AML-193 (cell line): Measurements from ENCODE around the gene MAN1A2.
A peak's percentile ranks its signal among the peaks of the same experiment; 100 is the strongest.

ENCODE experiments used
- DNase-seq, 2 experiments: peaks; one replicate each; lab custom pipeline; 2025; lab: John Stamatoyannopoulos, UW

Gene MAN1A2

GRCh38 chr1:117359561-117360289 lies 7.5 kb upstream of the MAN1A2 start:
- DNase-seq, result no peak

DNA sequence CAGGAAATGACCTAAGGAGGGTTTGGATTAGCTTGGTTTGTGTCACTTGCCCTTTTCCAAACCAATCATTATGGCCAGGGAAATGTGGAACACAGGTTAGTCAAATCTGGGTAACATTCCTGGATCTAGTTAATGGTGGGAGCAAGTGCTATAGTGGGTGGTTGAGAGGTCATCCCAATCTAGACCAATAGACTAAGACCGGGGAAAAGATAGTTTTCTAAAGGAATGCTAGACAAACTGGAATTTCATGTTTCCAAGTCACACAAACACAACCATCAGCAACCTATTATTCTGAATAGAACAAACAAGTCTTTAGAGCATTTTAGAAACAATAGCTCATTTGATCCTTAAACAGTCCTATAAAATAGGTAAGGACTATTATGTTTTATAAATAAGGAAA lies 4.3 kb upstream of the MAN1A2 start:
- DNase-seq, result no peak

DNA sequence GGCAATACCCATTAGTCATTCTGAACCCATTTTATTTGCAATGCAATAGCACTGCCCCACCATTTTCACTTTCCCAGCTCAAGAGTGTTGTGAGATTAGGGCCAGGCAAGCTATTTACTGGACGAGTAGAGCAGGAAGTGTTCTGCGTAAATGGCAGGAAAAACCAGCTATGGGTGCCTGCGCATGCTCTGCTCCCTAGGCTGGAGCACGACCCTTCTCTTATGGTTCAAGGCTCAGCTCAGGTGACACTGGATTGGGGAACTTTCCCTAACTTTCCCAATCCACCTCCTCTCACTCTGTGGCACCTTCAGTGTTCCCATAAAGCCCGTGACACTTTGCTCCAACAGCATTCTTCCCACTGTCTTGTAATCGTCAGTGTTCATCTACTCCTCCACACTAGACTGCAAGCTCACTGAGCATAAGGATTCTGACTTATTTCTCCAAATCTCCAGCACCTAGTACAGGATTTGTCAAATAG lies 3.6 kb upstream of the MAN1A2 start:
- no peak for DNase-seq

DNA sequence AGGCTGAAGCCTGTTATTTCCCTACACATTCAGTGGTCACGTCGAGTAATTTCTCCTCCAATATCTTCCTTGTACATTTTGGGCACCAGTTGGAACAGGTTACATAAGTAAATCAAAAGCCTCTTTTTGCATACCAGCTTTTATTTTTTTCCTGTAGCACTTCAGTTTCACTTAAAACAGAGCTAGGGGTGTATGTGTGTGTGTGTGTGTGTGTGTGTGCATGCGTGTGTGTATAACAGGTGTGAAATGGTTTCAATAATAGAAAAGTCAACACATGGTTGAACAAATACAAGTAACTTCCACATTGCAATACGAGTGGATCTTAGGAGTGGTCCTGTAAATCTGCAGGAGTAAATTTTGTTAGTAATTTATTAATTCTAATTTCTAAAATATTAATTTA lies 3.0 kb upstream of the MAN1A2 start:
- DNase-seq, result no peak

- DNase-seq, result no peak
Observed at GRCh38 chr1:117365350-117366176, 1.7 kb upstream of the MAN1A2 start.

DNA sequence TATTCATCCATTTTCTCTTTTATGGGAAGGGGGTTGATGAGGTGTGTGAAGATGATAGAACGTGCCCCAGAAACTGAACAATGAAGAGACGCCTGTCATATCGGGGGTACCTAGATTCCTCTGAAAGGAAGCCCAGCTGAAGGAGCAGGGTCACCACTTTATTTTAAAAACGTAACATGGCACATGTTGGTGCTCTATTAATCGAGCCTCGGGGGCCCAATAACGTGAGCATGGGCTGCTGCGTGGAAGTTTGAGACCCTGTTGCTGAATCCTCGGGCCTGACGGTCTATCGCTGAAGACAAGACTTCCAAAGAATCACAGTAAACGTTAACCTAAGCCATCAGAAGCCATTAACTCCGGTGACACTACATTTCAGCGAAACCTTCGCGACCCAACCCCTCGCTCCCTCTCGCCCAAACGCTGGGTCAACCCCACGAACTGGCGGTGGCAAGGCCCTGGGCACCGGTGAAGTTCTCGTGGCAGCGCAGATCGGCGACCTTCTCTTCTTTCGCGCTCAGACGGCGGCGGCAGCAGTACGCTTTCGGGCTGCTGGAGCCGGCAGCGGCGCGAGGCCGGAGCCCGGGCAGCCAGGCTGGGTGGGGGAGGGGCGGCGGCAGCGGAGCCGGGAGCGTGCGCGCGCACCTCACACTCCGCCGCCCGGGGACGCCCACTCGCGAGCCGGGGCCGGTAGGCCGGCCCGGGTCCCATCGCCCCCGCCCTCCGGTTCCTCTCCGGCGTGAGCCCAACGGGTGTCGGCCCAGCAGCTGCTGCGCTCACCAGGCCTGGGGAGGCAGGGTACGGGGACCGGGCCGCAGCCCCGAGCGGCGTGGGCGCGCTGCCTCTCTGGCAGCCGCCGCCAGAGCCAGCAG lies 838 bp upstream of the MAN1A2 start:
- DNase-seq, result peak; percentile 45 to 57

GRCh38 chr1:117368116-117369108 lies 1.2 kb downstream of the MAN1A2 start:
- DNase-seq, result peak in 1 of 2 experiments; percentile 17

GRCh38 chr1:117370071-117370470 lies 2.8 kb downstream of the MAN1A2 start:
- no peak for DNase-seq

DNA sequence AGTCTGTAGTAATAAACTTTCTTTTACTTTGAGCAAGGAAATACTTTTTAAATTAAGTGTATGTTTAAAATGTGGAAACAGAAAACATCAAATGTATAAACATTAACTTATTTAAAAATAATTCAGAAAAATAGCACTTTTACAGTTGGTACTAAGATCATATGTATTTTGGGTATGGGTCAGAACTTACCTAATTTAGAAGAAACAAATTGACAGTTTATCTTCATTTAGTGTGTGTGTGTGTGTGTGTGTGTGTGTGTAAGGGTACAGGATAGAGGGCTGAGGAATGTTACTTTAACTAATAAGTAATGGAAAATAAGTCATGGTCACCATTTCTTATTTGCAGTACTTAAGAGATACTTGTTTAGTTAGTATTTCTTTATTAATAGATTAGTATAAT lies 3.3 kb downstream of the MAN1A2 start:
- no peak for DNase-seq

GRCh38 chr1:117371441-117372151 lies 4.3 kb downstream of the MAN1A2 start:
- DNase-seq, result peak in 1 of 2 experiments; percentile 18

DNA sequence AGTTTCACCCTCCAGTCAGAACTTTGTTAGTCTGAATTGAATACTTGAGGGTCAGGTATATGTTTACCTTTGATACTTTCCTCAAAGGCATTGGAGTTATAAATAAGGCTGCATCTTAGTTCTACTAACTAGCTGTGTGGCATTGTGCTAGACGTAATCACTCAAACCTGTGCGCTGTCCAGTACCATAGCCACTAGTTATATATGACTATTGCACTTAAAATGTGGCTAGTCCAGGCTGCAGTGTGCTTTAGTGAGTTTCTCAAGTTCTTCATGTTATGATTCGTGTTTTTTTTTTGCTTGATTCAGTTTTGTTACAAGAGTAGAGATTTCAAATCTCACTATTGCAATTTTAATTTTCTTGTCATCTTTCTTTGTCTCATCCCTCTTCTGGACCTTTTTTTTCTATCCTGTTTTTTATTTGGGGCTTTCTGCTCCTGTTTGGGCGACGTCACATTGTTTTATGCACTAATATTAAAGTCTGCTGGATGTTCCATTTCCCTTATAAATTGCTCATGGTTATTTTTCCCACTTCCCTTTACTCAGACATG lies 5.7 kb downstream of the MAN1A2 start:
- DNase-seq, result no peak

DNA sequence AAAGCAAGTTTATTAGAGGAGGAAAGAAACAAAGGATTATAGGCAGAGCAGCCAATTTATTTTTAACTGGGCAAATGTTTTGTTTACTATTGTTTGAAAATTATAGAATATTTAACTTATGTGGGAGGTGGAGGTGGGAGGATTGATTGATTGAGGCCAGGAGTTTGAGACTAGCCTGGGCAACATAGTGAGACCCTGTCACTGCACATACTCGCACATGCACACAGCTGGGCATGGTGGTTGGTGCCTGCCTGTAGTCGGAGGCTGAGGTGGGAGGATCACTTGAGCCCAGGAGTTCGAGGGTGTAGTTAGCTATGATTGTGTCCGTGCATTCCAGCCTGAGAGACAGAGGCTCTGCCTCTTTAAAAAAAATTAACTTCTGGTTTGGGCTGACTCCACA lies 6.7 kb downstream of the MAN1A2 start:
- DNase-seq, result no peak

GRCh38 chr1:117375327-117375726 lies 8.1 kb downstream of the MAN1A2 start:
- no peak for DNase-seq

DNA sequence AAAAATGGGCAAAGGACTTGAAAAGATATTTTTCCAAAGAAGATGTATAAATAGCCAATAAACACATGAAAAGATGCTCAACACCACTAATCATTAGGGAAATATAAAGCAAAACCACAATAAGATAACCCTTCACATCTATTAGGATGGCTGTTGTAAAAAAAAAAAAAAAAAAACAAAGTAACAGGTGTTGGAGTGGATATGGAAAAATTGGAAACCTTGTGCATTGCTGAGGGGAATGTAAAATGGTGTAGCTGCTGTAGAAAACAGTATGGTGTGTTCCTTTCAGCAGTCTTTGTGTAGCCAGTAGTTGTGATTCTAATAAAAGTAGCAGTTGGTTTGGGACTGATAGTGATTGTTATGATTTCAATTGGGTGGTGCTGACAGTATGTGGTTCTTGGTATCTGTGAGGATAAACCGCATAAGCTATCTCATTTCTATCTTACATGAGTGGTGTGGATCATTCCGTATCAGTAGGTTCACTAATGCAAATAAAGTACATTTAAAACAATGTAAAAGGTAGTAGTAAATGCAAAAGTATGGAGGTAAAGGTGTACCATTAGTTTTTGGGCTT lies 19.9 kb downstream of the MAN1A2 start:
- no peak for DNase-seq

DNA sequence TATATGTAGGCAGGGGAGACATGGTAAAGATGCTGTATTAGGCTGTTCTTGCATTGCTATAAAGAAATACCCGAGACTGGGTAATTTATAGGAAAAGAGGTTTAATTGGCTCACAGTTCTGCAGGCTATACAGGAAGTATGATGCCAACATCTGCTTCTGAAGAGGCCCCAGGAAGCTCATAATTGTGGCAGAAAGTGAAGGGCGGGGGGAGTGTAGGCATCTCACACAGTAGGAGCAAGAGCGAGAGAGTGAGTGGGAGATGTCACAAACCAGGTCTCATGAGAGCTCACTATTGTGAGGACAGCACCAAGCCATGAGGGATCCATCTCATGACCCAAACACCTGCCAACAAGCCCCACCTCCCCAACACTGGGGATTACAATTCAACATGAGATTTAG lies 21.1 kb downstream of the MAN1A2 start:
- no peak for DNase-seq

- DNase-seq, result no peak
Observed at GRCh38 chr1:117389284-117389683, 22.0 kb downstream of the MAN1A2 start.

GRCh38 chr1:117389779-117390178 lies 22.5 kb downstream of the MAN1A2 start:
- DNase-seq, result no peak

DNA sequence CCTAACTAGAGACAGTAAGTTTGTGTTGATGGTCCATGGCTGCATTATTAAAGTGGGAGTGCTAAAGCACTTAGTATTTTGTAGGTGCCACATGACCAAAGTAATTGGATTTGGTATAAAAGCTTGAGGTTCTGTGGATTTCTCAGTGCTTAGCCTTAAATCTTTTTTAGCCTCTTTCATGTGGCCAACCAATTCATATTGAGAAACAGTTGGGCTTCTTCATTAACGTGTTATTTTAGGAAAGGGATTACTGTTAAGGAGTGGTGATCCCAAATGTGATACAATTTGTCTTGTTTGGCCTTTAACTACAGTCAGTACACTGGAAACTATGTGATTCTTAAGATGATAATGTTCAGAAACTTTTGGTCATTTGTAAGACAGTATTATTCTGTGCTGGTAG lies 25.5 kb downstream of the MAN1A2 start:
- no peak for DNase-seq

- DNase-seq, result no peak
Observed at GRCh38 chr1:117396074-117396473, 28.8 kb downstream of the MAN1A2 start.

GRCh38 chr1:117396636-117397035 lies 29.4 kb downstream of the MAN1A2 start:
- no peak for DNase-seq
